GM23248 (cell line): ENCODE measurements around the gene C17orf58.

Source experiments
- EZH2 ChIP-seq: fragments of 200-600 bp; sonication (generic); IDR thresholded peaks from 2 replicates; pipeline ENCODE4 v1.6.1; 2018; ENCODE audit warnings: antibody characterized with exemption, mild to moderate bottlenecking; ENCODE audit not compliant: insufficient read depth, poor library complexity, severe bottlenecking
- EZH2phosphoT487 ChIP-seq: fragments of 200-600 bp; sonication (generic); IDR thresholded peaks from 2 replicates; pipeline ENCODE4 v1.6.1; 2018; ENCODE audit warnings: antibody characterized with exemption, moderate library complexity, mild to moderate bottlenecking, low read depth; ENCODE audit not compliant: insufficient read depth

GRCh38 chr17:68016838-68017237 lies 20.6 kb upstream of the C17orf58 start:
- TF ChIP-seq EZH2: no peak
- no peak for TF ChIP-seq EZH2phosphoT487
